ENCODE results near the gene LGALS3. TPM values are rescaled to one million over a fixed set of nuclear protein-coding genes. Genes with fewer than 3 reads are reported as not detected.
A peak's percentile ranks its signal among the peaks of the same experiment; 100 is the strongest.

Gene LGALS3
- total RNA-seq, 1 donor from 2014 or later: 15.4 TPM

DNA sequence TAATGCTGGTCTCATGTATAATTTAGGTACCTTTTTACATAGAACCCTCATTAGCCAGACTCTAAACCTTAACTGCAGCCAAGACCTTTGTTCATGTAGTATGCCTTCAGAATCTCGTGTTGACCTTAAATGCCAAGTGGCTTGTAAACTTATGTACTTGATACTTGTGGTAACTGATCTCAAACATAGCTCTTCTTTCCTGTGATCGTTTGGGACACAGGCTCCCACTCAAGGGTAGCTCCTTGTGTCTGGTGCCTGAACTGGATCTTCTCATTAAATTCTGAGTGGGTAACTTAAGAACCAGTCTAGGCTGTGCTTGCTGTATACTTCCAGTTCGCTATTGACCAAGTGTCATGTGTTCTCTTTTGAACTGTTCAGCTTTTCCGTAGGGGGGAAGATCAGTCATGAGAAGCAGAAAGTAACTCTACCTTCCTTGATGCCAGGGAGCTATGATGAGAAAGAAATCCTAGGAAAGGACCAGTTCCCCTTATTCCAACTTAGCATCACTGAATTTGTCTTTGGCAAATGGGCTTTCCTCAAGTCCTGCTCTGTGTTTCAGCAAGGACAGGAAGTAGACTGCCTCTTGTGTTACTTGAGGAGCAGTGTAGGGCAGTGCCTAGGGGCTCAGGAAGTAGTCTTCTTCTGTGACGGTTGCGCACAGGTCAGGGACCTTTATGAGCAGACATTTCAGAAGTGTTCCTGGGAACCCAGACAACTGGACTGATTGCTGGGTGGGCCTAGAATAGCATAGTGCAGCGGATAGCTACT is 2.5 kb downstream of the LGALS3 start:
- DNase-seq: no peak

DNA sequence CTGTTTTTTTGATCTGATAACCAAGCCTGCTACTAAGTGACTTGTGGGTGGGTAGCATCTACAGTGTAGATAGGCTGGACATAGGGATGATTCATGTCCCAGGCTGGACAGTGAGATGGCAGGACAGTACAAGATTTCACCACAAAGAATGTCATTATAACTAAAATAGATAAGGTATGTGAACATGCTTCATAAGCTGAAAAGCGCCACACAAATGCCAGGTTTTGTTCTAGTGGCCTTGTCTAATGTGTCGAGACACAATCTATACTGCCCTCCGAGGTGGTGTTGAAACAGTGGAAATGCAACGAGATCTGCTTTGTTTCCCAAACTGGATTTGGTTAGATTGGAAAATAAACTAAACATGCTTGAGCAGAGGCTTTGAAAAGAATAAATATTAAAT is 4.4 kb downstream of the LGALS3 start:
- DNase-seq: no peak

DNA sequence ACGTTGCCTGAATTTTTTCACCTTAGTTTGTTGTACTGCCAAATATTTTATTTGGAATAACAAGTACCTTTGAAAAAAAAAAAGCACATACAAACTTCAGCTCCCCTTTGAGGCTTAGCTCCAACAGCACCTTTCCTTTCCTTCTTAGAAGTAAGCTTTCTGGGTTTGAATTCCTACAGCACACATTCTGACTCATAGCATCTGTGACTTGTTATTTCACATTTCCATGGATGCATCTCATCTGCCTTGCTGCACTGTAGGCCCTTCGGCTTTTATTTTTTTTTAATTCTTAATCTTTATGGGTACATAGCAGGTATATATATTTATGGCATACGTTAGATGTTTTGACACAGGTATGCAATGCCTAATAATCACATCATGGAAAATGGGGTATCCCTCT is 7.2 kb downstream of the LGALS3 start:
- no peak for DNase-seq

DNA sequence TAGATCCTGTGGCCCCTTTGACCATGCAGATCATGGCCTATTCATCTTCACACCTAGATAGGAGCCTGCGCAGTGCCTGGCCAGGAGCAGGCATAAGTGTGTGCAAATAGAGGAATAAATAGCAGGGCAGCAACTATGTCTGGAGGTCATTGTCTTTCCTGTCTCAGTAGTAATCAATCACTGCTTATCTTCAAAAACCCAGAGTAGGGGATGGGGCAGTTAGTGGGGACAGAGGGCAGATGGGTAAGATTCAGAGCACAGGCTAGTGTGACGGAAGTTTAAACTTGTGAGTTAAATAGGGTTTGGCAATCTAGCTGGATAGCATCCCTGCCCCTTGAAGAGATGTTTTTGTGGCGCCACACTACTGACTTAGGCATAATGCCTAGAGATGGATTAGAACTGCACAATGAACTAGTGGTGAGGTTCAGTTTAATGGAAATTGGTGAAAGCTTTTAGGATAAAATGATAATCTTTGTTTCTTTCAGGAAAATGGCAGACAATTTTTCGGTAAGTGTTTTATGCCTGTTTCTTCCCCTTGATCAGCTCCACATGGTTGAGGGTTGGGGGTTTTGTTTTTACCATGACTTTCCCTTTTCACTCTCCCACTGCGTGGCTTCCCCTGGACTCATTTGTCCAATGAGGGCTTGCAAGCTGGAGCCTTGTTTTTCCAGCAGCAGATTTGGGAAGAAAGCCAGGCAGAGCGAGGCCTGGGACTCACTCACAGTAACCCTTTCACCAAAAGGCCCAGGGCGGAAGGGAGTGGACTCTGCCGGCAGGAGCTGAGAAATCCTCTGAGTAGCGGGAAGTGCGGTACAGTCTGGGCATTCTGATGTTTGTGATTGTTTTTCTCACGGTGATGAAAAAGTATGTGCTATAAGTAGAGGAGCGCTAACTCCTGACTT is 8.1 kb downstream of the LGALS3 start:
- peak; percentile 14 for DNase-seq

DNA sequence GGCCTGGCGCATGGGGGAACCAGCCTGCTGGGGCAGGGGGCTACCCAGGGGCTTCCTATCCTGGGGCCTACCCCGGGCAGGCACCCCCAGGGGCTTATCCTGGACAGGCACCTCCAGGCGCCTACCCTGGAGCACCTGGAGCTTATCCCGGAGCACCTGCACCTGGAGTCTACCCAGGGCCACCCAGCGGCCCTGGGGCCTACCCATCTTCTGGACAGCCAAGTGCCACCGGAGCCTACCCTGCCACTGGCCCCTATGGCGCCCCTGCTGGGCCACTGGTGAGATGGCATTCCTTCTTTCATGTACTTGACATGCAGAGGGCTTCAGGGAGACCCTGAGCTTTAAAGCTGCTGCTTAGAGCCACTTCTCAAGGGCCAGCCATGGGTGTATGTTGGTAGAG is 9.0 kb downstream of the LGALS3 start:
- no peak for DNase-seq

DNA sequence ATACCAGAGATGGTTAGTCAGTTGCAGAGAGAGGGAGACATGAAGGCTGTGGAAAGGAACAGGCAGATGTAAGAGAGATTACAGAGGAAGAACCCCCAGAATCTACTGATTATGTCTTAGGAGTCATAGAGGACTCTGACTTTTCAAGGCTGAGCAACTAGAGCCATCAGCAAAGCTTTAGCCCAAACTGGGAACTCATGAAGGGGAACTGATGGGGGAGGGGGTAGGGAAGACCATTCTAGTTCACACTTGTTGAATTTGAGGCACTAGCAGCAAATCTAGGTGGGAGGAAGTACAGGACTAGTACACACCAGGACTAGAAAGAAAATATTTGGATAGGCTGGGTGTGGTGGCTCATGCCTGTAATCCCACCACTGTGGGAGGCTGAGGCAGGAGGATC is 10.1 kb downstream of the LGALS3 start:
- DNase-seq: no peak

DNA sequence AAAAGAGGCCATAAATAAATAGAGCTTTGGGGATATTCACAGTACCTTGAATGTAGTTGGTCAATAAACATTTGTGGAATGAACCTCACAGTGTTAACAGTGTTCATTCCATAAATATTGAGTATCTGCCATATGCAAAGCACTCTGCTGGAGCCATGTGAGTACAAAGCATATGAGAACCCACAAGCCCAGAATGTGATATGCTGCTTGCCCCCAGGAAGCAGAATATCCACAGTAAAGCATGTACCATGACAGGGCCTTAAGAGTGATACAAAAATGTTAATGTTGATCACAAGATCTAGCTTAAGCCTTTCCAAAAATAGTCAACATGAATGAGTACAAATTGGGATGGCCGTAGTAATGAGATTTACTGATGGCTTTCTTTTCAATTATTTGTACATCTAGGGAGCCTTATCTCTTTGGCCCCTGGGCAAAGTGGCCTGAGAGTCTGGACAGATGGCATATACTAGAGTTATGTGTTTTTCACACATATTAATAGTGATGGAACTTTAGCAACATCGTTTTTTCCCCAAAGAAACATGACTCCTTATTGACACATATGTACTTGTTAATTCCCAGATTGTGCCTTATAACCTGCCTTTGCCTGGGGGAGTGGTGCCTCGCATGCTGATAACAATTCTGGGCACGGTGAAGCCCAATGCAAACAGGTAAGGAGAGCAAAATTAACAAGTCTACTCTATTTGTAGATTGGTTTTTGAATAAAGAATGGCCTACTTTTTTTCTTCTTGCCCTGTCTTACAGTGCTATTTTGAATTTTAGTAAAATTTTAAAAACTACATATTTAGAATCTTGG is 10.9 kb downstream of the LGALS3 start:
- DNase-seq: no peak

DNA sequence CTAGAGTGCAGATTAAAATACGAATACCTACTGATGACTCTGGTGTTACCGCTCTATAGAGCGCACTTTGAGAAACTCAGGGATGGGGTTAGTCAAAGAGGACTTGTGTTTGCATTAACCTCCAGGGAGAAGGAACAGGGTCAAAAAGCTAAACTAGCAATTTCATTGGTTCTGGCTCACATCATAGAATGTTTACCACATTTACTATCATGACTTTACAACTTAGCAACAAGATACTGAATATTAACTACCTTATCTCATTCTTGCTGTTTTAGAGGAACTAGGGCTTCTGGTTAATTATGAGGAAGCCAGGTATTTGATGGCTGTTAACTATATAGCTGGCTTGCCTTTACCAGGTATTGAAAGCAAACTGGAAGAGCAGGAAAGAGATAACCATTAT is 12.8 kb downstream of the LGALS3 start:
- no peak for DNase-seq

DNA sequence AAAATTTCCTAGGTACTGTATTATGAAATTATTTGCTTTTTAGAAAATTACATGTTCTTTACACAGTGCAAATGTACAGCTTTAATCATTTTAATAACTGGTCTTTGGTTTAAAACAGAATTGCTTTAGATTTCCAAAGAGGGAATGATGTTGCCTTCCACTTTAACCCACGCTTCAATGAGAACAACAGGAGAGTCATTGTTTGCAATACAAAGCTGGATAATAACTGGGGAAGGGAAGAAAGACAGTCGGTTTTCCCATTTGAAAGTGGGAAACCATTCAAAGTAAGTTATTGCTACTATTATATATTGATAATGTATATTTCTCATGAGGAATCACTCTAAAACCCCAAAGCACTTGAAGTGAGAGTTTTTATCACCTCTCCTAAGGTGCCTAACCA is 13.4 kb downstream of the LGALS3 start:
- no peak for DNase-seq

DNA sequence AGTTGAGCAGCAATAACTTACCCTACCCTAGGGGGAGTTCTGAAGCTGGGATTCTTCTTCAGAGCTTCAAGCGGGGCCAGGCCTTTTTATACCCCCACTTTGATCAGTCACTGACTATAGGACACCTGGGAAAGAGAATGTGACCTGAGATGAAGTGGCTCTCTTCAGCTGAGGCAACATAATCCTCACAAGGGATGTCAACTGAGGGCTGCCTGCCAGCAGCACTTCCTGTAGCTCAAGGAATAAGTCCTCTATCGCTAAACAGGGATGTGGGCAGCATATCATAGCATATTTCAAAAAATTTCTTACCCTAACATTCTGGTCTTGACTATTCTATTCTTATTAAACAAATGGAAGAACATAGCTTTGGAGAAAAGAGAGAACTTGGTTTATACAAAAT is 17.4 kb downstream of the LGALS3 start:
- no peak for DNase-seq

DNA sequence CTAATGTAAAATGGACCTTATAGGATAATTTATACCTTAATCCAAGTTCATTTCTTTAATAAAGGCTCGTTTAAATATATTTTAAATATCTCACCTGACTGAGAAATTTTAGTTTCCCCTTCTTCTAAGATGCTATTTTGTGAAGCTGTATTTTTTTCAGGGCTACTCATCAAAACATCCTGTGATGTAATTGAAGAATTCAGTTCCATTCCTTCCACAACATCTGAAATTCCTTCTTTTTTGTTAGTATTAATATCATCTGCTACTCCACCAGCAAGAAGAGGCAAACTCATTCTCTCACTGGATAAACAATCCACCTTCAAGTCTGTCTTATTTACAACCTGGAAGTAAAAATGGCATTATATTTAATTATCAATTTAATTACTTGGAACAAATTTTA is 22.5 kb downstream of the LGALS3 start:
- DNase-seq: no peak

DNA sequence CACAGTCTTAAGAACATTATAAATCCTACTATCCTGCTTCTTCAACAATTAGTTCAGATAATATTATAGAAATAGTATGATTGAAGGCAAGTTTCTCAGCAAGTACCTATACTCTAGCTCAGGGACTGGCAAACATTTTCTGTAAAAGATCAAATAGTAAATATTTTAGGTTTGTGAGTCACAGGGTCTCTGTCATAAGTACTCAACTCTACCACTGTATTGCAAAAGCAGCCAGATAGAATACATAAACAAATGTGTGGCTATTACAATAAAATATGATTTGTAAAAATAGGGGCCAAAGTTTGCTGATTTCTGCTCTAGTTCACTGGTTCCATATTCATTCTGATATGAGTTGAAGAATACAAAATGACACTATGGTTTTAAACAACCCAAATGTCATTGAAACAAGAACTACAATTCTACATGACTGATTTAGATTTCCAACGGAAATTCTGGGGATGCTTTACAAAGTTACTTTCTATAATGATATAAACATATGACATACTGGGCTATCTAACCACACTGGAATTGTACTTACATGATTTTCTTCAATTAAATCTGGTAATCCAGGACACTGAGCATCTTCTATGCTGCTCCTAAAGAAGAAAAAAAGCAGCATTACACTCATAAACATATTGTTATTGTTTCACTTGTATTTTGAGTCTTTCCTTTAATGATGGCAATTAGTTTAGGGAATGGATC is 23.2 kb downstream of the LGALS3 start:
- no peak for DNase-seq

DNA sequence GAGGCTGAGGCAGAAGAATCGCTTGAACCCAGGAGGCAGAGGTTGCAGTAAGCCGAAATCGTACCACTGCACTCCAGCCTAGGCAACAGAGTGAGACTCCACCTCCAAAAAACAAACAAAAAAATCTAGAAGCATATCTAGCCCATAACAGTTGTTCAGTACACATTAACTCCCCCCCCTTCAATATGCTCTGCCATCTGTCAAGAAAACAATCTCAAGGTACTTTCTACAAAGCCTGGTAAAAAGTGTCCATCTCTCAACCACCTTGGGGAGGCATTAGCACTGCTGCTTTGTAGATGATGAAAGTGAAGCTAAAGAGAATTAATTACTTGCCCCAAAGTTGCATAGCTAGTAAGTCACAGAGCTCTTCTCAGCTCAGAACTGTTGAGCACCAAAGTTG is 24.9 kb downstream of the LGALS3 start:
- DNase-seq: no peak

DNA sequence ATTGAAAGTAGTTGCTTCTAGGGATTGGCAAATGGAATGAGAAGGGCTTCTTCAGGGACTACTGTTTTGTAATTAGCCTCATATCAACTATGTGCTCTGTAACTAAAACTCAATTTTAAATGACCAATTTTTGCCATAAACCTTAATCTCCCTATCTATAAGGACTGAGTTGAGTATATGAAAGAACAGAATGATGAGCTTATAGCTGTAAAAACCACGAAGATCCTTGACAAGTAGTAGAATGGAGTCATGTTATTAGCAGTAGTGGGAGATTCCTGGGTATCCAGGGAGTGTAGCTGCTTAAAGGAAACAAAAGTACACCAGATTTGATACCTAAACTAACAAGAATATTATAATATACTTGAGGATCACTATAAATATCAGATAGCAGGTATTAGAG is 28.0 kb downstream of the LGALS3 start:
- DNase-seq: no peak

DNA sequence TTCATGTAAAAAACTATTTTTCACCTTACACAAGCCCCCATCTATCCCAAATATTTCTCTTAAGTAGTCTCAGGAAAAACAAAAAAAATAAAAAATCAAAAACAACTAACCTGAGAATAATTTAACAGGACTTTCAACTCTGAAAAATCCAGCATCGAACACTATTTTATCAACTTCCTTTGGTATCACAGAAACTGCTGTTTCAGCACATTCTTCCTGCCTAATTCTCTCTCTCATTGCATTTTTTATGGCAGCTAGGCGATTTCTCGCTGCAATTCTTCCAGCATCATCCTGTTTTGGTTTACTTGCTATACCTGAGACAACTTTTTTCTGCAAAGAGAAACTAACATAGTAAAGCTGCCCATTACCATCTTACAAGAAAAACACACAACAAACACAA is 29.4 kb downstream of the LGALS3 start:
- DNase-seq: no peak

DNA sequence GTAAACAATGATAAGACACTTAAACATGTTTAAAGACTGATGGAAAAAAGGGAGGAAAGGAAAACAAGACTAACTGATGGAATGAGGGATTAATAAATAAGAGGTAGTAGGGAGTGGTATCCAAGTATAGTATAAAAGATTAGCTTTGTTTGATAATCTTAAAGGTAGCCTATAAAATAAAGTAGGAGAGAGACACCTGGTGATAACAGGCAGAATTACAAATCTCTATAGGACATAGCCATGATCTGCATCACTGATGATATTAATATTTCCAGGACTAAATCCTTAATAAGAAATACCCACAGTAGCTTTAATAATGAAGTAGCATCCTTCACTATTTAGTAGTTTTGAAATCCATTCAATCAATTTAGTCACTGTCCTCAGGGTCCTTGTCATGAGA is 31.9 kb downstream of the LGALS3 start:
- DNase-seq: no peak

DNA sequence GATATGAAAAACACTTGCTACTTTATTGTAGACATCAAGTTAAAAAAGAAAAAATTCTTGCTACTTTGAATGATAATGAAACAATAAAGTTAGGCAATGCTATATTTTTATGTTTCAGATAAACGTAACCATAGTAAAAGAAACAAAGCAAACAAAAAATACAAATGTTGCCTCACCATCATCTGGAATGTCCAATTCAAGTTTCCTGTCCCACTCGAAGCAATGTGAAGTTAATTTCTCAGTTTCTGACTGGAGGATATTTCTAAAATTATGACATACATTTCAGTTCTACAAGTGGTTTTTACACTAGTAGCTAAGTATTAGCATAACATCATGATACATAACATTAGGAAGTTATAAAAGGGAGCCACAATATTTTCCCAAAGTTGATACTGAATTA is 41.5 kb downstream of the LGALS3 start:
- no peak for DNase-seq

DNA sequence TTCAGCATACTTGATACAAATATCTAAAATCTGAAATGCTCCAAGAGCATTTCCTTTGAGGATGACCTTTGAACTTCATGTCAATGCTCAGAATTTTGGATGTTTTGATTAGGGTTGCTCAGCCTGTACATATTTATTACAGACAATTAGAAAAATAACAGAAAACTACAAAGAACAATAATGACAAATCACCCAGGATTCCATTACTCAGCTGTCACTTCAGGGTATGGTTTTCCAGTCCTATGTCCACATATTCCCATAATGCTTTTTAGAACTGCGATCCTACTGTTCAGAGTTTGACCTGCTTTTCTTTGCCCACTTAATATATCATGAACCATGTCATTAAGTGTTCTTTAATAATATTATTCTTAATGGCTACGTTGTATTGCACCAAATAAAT is 51.0 kb downstream of the LGALS3 start:
- no peak for DNase-seq

DNA sequence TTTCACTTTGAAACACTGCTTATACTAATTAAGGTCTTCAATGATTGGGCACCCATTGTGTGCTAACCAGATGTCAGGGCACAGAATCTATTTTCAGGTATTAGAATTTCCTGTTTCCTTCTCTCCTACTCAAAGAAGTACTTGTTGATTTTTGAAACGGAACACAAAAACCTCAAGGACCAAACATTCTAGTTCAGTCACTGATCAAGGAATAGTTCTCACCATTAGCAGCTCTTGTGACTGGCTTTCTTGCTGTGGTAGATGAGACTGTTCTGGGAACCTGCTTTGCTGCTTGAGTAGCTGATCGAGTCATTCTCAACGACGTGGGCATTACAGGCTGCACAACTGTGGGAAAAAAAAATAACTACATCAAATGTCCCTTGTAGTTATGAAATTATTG is 51.4 kb downstream of the LGALS3 start:
- DNase-seq: no peak

DNA sequence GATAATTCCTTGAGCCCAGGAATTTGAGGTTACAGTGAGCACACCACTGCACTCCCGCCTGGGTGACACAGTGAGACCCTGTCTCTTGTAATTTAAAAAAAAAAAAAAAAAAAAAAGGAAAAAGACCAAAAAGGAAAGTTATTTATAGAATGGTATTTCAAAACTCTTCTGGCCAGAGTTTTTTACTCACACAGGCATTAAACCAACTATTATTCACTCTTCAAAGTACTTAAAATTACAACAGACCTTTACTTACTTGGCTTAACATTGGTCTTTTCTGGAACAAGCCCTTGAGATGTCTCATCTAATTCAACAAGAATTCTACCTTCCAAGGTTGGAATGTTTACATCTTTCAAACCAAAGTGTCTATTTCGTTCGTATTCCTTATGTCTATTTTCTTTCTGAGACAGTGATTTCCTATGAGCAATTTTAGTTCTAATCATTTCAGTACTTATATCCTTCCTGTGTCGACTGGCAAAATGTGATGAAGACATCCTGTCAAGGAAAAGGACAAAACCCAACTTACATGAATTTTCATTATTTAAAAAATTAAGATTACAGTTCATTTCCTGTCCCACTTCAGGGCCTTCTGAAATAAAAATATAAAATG is 59.7 kb downstream of the LGALS3 start:
- no peak for DNase-seq

DNA sequence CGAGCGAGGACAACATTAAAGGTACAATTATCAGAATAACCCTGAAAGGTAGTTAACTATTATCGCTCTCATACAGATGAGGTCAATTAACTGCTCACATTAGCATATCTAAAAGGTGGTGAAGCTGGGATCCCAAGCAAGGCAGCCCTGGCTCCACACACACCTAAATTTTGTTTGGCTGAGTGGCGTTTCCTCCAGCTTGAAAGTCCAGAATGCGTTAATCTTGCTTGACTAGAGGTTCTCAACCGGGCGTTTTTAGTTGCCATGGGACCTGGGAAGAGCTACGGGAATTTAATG is 61.8 kb downstream of the LGALS3 start:
- DNase-seq: no peak
